PFSK-1 (cell line): ENCODE data around the gene RAB19.

Experiments used
- FOXP2 ChIP-seq: optimal IDR thresholded peaks from 2 replicates; pipeline ENCODE3; 2011; ENCODE audit warnings: borderline replicate concordance, control low read depth, inconsistent platforms; ENCODE audit not compliant: insufficient read depth; ENCODE audit errors: extremely low read length, extremely low read depth
- POLR2AphosphoS5 ChIP-seq: IDR thresholded peaks from 2 replicates; pipeline ENCODE4 v1.6.1; 2012; ENCODE audit warnings: low read depth, mild to moderate bottlenecking, control low read depth, low read length, moderate library complexity
- SIN3A ChIP-seq: IDR thresholded peaks from 2 replicates; pipeline ENCODE4 v1.6.1; 2012; ENCODE audit warnings: mild to moderate bottlenecking, low read length, moderate library complexity, borderline replicate concordance; ENCODE audit not compliant: insufficient read depth
- TAF1 ChIP-seq: IDR thresholded peaks from 2 replicates; pipeline ENCODE4 v1.6.1; 2012; ENCODE audit warnings: low read length, control low read depth, borderline replicate concordance; ENCODE audit not compliant: insufficient read depth
- TF ChIP-seq, protein P1 (sequence below), 2 experiments: IDR thresholded peaks; 2 replicates each; pipeline versions ENCODE4 v1.6.1 to v1.8.0; 2011 to 2012; ENCODE audit warnings: low read depth in 2 of 2, low read length in 2 of 2, control low read depth in 1 of 2, inconsistent platforms in 1 of 2, mild to moderate bottlenecking in 1 of 2, moderate library complexity in 1 of 2; ENCODE audit not compliant: insufficient read depth in 1 of 2

The RAB19 gene

DNA sequence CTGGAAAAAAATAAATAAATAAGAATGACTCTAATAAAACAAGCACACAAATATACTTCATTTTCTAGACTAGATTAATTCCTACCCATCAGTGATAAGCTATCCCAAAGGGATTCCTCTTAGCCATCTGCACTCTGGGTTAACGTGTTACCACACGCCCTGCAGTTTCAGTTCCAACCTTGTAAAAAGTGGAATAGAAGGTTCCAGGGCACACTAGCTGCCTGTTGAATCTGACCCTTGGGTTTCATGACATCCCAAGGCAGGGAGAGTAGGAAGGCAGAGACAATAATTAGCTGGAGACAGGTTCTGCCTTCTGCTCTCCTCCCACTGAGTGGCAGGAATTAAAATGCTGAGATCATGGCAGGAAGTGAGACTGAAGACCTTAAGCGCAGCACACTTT lies 39.0 kb upstream of the RAB19 start:
- TF ChIP-seq POLR2AphosphoS5 (no peak), SIN3A (no peak), FOXP2 (no peak), TAF1 (no peak)
- TF ChIP-seq, protein P1, sequence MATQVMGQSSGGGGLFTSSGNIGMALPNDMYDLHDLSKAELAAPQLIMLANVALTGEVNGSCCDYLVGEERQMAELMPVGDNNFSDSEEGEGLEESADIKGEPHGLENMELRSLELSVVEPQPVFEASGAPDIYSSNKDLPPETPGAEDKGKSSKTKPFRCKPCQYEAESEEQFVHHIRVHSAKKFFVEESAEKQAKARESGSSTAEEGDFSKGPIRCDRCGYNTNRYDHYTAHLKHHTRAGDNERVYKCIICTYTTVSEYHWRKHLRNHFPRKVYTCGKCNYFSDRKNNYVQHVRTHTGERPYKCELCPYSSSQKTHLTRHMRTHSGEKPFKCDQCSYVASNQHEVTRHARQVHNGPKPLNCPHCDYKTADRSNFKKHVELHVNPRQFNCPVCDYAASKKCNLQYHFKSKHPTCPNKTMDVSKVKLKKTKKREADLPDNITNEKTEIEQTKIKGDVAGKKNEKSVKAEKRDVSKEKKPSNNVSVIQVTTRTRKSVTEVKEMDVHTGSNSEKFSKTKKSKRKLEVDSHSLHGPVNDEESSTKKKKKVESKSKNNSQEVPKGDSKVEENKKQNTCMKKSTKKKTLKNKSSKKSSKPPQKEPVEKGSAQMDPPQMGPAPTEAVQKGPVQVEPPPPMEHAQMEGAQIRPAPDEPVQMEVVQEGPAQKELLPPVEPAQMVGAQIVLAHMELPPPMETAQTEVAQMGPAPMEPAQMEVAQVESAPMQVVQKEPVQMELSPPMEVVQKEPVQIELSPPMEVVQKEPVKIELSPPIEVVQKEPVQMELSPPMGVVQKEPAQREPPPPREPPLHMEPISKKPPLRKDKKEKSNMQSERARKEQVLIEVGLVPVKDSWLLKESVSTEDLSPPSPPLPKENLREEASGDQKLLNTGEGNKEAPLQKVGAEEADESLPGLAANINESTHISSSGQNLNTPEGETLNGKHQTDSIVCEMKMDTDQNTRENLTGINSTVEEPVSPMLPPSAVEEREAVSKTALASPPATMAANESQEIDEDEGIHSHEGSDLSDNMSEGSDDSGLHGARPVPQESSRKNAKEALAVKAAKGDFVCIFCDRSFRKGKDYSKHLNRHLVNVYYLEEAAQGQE (IDR thresholded peaks at IDR 0.05; ENCODE audit: insufficient read depth in 1 of 2, low read depth in 2 of 2, low read length in 2 of 2), result no peak

DNA sequence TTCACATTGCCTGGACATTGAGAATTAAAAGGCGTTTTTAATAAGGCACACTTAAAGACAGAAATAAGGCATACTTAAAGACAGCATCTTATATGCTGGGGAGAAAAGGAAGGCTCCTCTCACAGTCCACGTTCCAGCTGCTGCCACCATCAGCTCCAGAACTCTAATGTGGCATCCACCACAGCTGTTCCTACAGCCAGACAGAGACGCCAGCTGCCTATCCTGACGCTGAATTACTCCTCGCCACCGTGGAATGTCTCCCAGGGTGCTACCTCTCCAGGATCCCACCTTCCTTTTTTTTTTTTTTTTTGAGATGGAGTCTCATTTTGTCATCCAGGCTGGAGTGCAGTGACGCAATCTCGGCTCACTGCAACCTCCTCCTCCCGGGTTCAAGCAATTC lies 36.3 kb upstream of the RAB19 start:
- no peak for TF ChIP-seq SIN3A
- no peak for TF ChIP-seq FOXP2
- TF ChIP-seq, protein P1 (IDR thresholded peaks at IDR 0.05; ENCODE audit: insufficient read depth in 1 of 2, low read depth in 2 of 2, low read length in 2 of 2), result no peak
- no peak for TF ChIP-seq TAF1
- TF ChIP-seq POLR2AphosphoS5, result no peak

DNA sequence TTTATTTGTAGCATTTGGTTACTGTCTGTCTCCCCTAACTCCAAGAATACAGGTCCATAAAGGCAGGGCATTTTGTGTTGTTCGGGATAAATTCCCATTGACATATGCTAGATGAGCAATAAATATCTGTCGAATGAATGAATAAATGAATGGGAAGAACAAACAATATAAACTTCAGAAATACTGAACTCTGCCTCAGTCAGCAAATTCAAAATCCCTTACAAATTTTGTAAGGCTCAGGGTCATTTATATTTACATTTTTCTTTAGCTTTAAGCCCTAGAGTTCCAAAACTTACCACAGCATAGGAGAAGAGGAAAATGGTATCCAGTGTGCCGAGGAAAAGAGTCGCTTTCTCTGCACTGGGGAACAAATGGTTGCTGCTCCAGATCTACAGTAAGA lies 34.6 kb upstream of the RAB19 start:
- TF ChIP-seq, protein P1 (IDR thresholded peaks at IDR 0.05; ENCODE audit: insufficient read depth in 1 of 2, low read depth in 2 of 2, low read length in 2 of 2), result no peak
- TF ChIP-seq POLR2AphosphoS5 (no peak), FOXP2 (no peak), SIN3A (no peak), TAF1 (no peak)

DNA sequence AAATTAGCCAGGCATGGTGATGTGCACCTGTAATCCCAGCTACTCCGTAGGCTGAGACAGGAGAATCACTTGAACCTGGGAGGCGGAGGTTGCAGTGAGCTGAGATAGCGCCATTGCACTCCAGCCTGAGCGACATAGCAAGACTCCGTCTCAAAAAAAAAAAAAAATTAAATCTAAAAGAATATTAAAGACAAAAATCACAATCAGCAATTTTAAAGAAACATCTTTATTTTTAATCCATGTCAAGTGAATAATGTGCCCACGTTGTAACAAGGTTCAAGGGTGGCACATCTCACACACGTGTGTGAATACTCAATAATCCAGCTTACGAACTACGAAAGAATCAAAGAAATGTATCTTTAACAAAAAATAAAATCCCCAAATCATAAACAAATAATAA lies 28.5 kb upstream of the RAB19 start:
- no peak for TF ChIP-seq TAF1
- no peak for TF ChIP-seq POLR2AphosphoS5
- TF ChIP-seq, protein P1 (IDR thresholded peaks at IDR 0.05; ENCODE audit: insufficient read depth in 1 of 2, low read depth in 2 of 2, low read length in 2 of 2), result no peak
- no peak for TF ChIP-seq FOXP2
- TF ChIP-seq SIN3A, result no peak

DNA sequence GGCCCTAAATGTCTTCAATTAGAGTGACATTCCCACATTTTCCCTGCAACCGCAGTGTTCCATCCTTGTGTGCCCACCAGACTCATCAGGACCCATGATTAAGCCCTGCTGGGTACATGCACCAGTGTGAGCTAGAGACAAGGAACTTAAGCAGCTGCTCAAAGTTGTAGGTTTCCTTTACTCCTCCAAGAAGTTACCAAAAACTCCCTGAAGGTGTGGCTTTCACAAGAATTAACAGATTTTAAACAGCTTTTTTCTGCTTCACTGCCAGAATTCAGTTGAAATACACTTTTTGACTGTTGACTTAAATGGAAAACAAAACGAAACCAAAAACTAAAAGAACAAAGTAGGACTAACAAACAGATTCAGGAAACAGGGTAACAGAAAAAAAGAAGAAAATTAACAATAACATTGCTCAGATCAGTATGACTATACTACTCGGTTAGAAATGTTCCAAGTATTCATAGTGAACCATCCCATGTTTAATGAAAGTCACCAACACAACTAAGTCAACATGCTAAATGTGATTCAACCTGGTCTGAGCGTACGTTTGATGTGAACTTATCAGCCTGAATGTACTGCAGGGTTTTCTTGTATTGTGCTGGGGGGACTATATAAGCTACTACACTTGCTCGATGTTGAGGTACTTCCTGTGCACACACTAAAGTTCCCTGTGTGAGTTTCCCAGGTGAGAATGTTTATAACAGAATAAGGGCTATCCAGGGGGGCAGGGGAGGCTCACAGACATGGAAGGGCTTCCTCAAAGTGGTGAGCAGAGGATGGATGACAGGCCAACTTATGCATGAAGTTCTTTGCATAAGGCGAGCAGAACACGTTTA lies 27.7 kb upstream of the RAB19 start:
- TF ChIP-seq SIN3A (no peak), FOXP2 (no peak), POLR2AphosphoS5 (no peak), TAF1 (no peak)
- TF ChIP-seq, protein P1 (IDR thresholded peaks at IDR 0.05; ENCODE audit: insufficient read depth in 1 of 2, low read depth in 2 of 2, low read length in 2 of 2), result no peak
